Measurements from ENCODE around the gene C11orf52.

DNA sequence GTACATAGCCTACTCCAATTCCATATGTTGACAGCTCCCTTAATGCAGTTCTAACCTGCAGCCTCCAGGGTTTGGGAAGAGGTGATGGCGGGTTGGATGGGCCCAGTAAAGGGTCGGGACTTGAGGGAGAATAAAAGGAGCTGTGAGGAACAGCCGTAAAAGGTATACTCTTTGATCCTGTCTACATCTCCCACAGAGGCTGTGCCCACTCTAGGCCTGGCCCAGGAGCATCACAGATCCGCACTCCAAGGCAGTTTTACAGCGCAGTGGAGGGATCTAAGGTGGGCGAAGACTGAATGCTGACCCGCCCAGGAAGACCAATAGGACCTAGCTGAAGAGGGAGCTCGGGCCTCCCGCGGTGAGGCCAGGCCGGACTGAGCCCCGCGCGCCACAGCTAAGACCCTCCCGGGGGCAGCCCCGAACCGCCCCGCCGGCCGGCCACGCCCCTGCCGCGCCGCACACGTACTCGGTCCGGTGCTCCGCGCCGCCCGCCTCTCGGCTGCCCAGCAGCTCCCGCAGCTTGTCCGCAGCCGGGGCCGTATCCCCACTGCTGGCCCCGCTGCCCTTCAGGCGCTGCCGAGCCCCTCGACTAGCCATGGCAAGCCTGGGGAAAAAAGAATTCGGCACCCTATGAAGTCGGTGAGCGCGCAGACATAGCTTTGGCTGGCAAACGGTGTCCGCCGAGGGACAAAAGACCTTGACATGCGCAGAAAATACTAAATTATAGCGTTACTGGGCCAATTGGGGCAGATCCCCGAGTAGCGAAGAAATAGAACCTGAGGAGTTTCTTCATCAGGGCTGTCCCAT lies 47.6 kb upstream of the C11orf52 start, which contains the start of gene ALG9:
- TF ChIP-seq, protein P1, sequence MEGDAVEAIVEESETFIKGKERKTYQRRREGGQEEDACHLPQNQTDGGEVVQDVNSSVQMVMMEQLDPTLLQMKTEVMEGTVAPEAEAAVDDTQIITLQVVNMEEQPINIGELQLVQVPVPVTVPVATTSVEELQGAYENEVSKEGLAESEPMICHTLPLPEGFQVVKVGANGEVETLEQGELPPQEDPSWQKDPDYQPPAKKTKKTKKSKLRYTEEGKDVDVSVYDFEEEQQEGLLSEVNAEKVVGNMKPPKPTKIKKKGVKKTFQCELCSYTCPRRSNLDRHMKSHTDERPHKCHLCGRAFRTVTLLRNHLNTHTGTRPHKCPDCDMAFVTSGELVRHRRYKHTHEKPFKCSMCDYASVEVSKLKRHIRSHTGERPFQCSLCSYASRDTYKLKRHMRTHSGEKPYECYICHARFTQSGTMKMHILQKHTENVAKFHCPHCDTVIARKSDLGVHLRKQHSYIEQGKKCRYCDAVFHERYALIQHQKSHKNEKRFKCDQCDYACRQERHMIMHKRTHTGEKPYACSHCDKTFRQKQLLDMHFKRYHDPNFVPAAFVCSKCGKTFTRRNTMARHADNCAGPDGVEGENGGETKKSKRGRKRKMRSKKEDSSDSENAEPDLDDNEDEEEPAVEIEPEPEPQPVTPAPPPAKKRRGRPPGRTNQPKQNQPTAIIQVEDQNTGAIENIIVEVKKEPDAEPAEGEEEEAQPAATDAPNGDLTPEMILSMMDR (IDR thresholded peaks at IDR 0.05; ENCODE audit: low read length) = peak; percentile 38
- TF ChIP-seq EZH2phosphoT487 (IDR thresholded peaks at IDR 0.05; ENCODE audit: low read length) (no peak), EZH2 (optimal IDR thresholded peaks at IDR 0.05; ENCODE audit: low read depth, low read length) (no peak)

Measured in MM.1S (cell line).